Nephron progenitor cell (in vitro differentiated cells): ENCODE data around the gene CAPN13.

Source experiments
- DNase-seq: peaks from one replicate; pipeline ENCODE4 v3.0.0; 2021
- H3K27ac Mint-ChIP-seq: 2 replicates; pipeline ENCODE4 v1.8.0; 2021; ENCODE audit warnings: mild to moderate bottlenecking, moderate library complexity, mixed read lengths
- H3K27me3 Mint-ChIP-seq: 2 replicates; pipeline ENCODE4 v1.8.0; 2021; ENCODE audit warnings: mild to moderate bottlenecking, low read depth, mixed read lengths; ENCODE audit not compliant: poor library complexity
- H3K36me3 Mint-ChIP-seq: 2 replicates; pipeline ENCODE4 v1.8.0; 2021; ENCODE audit warnings: low read depth, mixed read lengths
- H3K4me1 Mint-ChIP-seq: 2 replicates; pipeline ENCODE4 v1.8.0; 2021; ENCODE audit warnings: mixed read lengths
- H3K4me3 Mint-ChIP-seq: 2 replicates; pipeline ENCODE4 v1.8.0; 2021; ENCODE audit warnings: mild to moderate bottlenecking, moderate library complexity, mixed read lengths
- H3K9me3 Mint-ChIP-seq: 2 replicates; pipeline ENCODE4 v1.8.0; 2021; ENCODE audit warnings: mild to moderate bottlenecking, moderate library complexity, mixed read lengths
- TF ChIP-seq, protein P1 (sequence below): fragments of 200-600 bp; sonication (generic); IDR thresholded peaks from 2 replicates; pipeline ENCODE4 v1.5.0; 2021; ENCODE audit warnings: antibody characterized with exemption

The CAPN13 gene, protein sequence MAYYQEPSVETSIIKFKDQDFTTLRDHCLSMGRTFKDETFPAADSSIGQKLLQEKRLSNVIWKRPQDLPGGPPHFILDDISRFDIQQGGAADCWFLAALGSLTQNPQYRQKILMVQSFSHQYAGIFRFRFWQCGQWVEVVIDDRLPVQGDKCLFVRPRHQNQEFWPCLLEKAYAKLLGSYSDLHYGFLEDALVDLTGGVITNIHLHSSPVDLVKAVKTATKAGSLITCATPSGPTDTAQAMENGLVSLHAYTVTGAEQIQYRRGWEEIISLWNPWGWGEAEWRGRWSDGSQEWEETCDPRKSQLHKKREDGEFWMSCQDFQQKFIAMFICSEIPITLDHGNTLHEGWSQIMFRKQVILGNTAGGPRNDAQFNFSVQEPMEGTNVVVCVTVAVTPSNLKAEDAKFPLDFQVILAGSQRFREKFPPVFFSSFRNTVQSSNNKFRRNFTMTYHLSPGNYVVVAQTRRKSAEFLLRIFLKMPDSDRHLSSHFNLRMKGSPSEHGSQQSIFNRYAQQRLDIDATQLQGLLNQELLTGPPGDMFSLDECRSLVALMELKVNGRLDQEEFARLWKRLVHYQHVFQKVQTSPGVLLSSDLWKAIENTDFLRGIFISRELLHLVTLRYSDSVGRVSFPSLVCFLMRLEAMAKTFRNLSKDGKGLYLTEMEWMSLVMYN

DNA sequence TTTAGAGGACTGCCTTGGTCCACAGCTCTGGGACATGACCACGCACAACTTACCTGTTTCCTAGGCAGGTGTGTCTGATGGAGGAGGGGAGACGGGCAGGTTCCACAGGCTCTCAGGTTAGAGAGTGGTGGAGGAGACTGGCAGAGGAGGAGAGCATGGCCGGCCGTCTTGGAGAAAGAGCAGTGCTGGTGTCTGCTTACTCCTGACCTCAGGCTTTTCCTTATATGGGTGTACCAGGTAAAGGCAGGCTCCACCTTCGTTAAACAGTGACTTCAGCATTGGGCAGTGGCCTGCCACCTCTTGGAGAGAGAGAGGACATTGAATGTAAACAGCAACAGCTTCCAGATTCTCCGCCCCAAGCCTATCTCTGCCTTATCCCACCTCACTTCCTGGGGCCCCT lies at the start of gene CAPN13:
Gene CAPN13 (minus strand): TSS at position 198 of the 400 bp plus-strand sequence. CDS start 20,121 bp downstream, outside the sequence.
- Mint-ChIP-seq H3K9me3 (no peaks in the 10 kb centered on the region), H3K36me3 (no peaks in the 10 kb centered on the region), H3K4me1 (peaks cover 3% of the 10 kb centered on the region), H3K27ac (no peak within 1 kb of the TSS), H3K4me3 (no peak within 1 kb of the TSS), H3K27me3 (peaks cover 18% of the 10 kb centered on the region)
- DNase-seq = no peak
- TF ChIP-seq, protein P1, sequence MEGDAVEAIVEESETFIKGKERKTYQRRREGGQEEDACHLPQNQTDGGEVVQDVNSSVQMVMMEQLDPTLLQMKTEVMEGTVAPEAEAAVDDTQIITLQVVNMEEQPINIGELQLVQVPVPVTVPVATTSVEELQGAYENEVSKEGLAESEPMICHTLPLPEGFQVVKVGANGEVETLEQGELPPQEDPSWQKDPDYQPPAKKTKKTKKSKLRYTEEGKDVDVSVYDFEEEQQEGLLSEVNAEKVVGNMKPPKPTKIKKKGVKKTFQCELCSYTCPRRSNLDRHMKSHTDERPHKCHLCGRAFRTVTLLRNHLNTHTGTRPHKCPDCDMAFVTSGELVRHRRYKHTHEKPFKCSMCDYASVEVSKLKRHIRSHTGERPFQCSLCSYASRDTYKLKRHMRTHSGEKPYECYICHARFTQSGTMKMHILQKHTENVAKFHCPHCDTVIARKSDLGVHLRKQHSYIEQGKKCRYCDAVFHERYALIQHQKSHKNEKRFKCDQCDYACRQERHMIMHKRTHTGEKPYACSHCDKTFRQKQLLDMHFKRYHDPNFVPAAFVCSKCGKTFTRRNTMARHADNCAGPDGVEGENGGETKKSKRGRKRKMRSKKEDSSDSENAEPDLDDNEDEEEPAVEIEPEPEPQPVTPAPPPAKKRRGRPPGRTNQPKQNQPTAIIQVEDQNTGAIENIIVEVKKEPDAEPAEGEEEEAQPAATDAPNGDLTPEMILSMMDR = no peak

DNA sequence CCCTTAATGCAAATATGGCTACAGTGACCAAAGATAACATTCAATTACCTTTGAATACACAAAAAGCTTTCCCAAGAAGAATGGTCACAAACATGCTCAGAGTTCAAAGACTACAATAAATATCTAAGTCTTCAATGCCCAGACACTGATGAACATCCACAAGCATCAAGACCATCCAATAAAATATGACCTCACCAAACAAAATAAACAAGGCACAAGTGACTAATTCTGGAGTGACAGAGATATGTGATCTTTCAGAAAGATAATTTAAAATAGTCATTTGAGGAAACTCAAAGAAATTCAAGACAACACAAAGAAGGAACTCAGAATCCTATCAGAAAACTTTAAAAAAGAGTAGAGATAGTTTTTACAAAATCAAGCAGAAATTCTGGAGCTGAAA lies 40.6 kb upstream of the CAPN13 start:
- H3K4me3 Mint-ChIP-seq = no peak overlapping the region
- peaks cover 46% of the 10 kb centered on the region for H3K9me3 Mint-ChIP-seq
- H3K4me1 Mint-ChIP-seq = no peaks in the 10 kb centered on the region
- TF ChIP-seq, protein P1 = no peak
- H3K27ac Mint-ChIP-seq = no peak overlapping the region
- DNase-seq = no peak
- peaks cover 19% of the 10 kb centered on the region for H3K27me3 Mint-ChIP-seq
- H3K36me3 Mint-ChIP-seq = no peaks in the 10 kb centered on the region

DNA sequence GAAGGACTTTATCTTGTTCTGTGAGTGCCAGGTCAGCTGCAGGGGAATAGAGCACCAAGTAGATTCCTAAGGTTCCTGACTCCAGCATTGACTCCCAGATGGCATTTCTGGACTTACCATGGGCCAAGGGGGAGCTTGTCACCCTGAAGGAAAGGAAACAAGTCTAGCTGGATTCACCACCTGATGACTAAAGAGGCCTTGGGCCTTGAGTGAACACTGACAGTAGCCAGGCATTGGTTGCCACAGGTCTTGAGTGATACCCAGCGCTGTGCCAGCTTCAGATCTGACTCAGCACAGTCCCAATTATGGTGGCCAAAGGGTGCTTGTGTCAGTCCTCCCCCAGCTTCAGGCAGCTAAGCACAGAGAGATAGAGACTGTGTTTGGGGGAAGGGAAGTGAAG lies 40.1 kb upstream of the CAPN13 start:
- no peak overlapping the region for H3K4me3 Mint-ChIP-seq
- no peak for DNase-seq
- peaks cover 18% of the 10 kb centered on the region for H3K27me3 Mint-ChIP-seq
- H3K4me1 Mint-ChIP-seq = no peaks in the 10 kb centered on the region
- H3K36me3 Mint-ChIP-seq = no peaks in the 10 kb centered on the region
- no peak overlapping the region for H3K27ac Mint-ChIP-seq
- TF ChIP-seq, protein P1 = no peak
- H3K9me3 Mint-ChIP-seq = peaks cover 46% of the 10 kb centered on the region

DNA sequence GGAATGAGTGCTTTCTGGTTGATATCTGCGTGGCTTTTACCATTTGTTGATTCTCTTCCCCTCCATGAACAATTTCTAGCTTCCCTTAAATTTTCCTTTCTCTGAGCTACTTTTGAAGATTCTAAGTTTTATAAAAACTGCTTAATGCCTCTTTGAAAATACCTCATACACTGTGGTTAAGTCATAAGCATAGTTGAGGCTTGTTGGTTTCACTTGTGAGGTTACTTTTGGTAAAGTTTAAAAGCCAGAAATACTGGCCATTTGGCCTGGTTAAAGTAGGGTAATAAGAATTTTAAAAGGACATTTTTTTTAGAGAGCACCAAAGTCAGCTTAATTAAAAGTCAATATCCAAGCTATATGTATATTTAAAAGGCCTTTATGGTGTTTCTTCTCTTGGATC lies 21.3 kb upstream of the CAPN13 start:
- H3K9me3 Mint-ChIP-seq = peaks cover 38% of the 10 kb centered on the region
- TF ChIP-seq, protein P1 = no peak
- no peak overlapping the region for H3K4me3 Mint-ChIP-seq
- no peak overlapping the region for H3K27ac Mint-ChIP-seq
- DNase-seq = no peak
- peaks cover 7% of the 10 kb centered on the region for H3K27me3 Mint-ChIP-seq
- H3K4me1 Mint-ChIP-seq = peaks cover 1% of the 10 kb centered on the region
- H3K36me3 Mint-ChIP-seq = no peaks in the 10 kb centered on the region

DNA sequence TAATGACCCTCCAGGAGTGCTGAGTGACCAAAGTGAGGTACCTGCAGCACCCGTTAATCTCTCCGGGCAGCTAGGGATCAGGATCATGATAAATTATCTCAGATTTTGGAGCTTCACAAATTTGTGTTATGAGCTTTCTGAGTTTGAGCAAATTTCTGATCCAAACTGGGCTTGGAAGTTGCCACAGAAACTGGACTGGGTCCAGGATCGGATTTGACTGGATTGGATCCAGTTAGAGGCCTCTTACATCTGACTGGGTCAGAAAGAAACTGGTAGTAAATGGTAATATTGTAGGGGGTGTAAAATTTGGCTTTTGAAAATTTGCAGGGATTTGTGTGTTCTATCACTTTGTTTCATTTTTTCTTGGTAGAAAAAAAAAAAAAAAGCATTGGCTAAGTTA lies 19.7 kb upstream of the CAPN13 start:
- H3K4me1 Mint-ChIP-seq = peaks cover 7% of the 10 kb centered on the region
- H3K27me3 Mint-ChIP-seq = peaks cover 9% of the 10 kb centered on the region
- TF ChIP-seq, protein P1 = no peak
- H3K9me3 Mint-ChIP-seq = peaks cover 38% of the 10 kb centered on the region
- H3K4me3 Mint-ChIP-seq = no peak overlapping the region
- H3K36me3 Mint-ChIP-seq = no peaks in the 10 kb centered on the region
- no peak overlapping the region for H3K27ac Mint-ChIP-seq
- no peak for DNase-seq
